Ascending aorta (tissue), 2 donors: Measurements from ENCODE around the gene LALBA. TPM values are rescaled to one million over a fixed set of nuclear protein-coding genes. Genes with fewer than 3 reads are reported as not detected.
"Not testable (repeated sequence)": the region's sequence is repeated elsewhere in the genome, so short reads cannot be mapped to it uniquely, and the experiment has no call there.

ENCODE experiments used
- DNase-seq, 2 donors: peaks; one replicate each; pipeline ENCODE4 v3.0.0-alpha.2; 2019; ENCODE audit warnings: low spot score in 2 of 2
- H3K27ac ChIP-seq, 2 donors: fragments of 200-600 bp; sonication (generic); one replicate each; pipeline ENCODE4 v1.5.1; 2016 to 2017; ENCODE audit warnings: mild to moderate bottlenecking in 1 of 2
- H3K27me3 ChIP-seq: fragments of 200-600 bp; sonication (generic); one replicate; pipeline ENCODE4 v1.5.1; 2017
- H3K36me3 ChIP-seq, 2 donors: fragments of 200-600 bp; sonication (generic); one replicate each; pipeline ENCODE4 v1.5.1; 2016
- H3K4me1 ChIP-seq, 2 donors: fragments of 200-600 bp; sonication (generic); one replicate each; pipeline ENCODE4 v1.5.1; 2016 to 2017; ENCODE audit warnings: mild to moderate bottlenecking in 1 of 2
- H3K4me3 ChIP-seq, 2 donors: fragments of 200-600 bp; sonication (generic); one replicate each; pipeline ENCODE4 v1.5.1; 2016 to 2017; ENCODE audit warnings: mild to moderate bottlenecking in 1 of 2
- H3K9me3 ChIP-seq, 2 donors: fragments of 200-600 bp; sonication (generic); one replicate each; pipeline ENCODE4 v1.5.1; 2016
- intact Hi-C: fragments of 100-400 bp; cut with DNase I; formaldehyde crosslinking; loops from one replicate; pipeline ENCODE4 v1.15.1; 2023
- total RNA-seq: library from RNA; depleted of rRNA; stranded (reverse); fragments of >200 nt; gene quantifications from one replicate; pipeline ENCODE4 v1.1.0, GENCODE V29; 2016
- TF ChIP-seq, protein P1 (sequence below), 3 experiments: fragments of 200-600 bp in 2 of 3; fragments of 450-650 bp in 1 of 3; sonication (generic) in 2 of 3; IDR thresholded peaks; one replicate each; pipeline ENCODE4 v1.5.1; 2016 to 2019; ENCODE audit warnings: antibody characterized with exemption in 3 of 3, mild to moderate bottlenecking in 1 of 3, moderate library complexity in 1 of 3

The LALBA gene
- total RNA-seq, 1 donor from 2014 or later, result not detected

DNA sequence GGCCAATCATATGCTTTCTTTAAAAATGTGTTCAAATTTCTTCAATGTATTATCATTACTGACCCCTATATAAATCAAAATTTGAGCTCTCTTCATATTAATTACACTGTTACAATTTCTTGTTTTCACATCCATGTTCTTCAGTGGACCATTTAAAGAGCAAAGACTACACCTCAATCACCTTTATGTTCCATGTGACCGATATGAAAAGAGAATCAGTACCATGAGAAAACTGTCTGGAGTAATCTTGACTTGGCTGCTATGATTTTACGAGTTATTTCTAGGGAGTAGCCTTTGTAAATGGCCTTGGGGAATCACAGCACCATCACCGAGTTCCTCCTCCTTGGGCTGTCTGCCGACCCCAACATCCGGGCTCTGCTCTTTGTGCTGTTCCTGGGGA is 44.5 kb downstream of the LALBA start, which contains the start of gene OR8S1:
TSS of gene OR8S1 (plus strand) at position 301 of the 400 bp plus-strand sequence. CDS start at position 301, 0 bp downstream.
- no peaks in the 10 kb centered on the region for H3K36me3 ChIP-seq
- no peak within 1 kb of the TSS for H3K27ac ChIP-seq
- no peak within 1 kb of the TSS for H3K4me3 ChIP-seq
- DNase-seq, result no peak
- H3K27me3 ChIP-seq, result no peaks in the 10 kb centered on the region
- no peaks in the 10 kb centered on the region for H3K4me1 ChIP-seq
- H3K9me3 ChIP-seq, result no peaks in the 10 kb centered on the region
- TF ChIP-seq, protein P1, sequence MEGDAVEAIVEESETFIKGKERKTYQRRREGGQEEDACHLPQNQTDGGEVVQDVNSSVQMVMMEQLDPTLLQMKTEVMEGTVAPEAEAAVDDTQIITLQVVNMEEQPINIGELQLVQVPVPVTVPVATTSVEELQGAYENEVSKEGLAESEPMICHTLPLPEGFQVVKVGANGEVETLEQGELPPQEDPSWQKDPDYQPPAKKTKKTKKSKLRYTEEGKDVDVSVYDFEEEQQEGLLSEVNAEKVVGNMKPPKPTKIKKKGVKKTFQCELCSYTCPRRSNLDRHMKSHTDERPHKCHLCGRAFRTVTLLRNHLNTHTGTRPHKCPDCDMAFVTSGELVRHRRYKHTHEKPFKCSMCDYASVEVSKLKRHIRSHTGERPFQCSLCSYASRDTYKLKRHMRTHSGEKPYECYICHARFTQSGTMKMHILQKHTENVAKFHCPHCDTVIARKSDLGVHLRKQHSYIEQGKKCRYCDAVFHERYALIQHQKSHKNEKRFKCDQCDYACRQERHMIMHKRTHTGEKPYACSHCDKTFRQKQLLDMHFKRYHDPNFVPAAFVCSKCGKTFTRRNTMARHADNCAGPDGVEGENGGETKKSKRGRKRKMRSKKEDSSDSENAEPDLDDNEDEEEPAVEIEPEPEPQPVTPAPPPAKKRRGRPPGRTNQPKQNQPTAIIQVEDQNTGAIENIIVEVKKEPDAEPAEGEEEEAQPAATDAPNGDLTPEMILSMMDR (IDR thresholded peaks at IDR 0.05), result no peak
- intact Hi-C loops, result no loop called here

DNA sequence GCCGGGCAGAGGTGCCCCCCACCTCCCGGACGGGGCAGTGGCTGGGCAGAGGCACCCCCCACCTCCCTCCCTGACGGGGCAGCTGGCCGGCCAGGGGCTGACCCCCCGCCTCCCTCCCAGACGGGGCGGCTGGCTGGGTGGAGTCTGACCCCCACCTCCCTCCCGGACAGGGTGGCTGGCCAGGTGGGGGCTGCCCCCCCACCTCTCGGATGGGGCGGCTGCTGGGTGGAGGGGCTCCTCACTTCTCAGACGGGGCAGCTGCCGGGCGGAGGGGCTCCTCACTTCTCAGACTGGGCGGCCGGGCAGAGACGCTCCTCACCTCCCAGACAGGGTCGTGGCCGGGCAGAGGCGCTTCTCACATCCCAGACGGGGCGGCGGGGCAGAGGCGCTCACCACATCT is 49.5 kb downstream of the LALBA start:
- H3K27me3 ChIP-seq, H3K4me3 ChIP-seq, H3K9me3 ChIP-seq, H3K4me1 ChIP-seq, intact Hi-C loops, H3K36me3 ChIP-seq, H3K27ac ChIP-seq, DNase-seq: not testable (repeated sequence)

Other genes with a start within 250 kb of the LALBA start
- 10.9 TPM for gene ZNF641, start 219.1 kb downstream of the LALBA start, total RNA-seq
- gene ANP32D, start 97.5 kb downstream of the LALBA start, total RNA-seq, result not detected
- gene C12orf54, start 87.5 kb downstream of the LALBA start, total RNA-seq, result not detected
- gene OR8S1, start 44.4 kb downstream of the LALBA start, total RNA-seq, result not detected
- gene KANSL2, start 112.2 kb upstream of the LALBA start, total RNA-seq, result 30.1 TPM
- 28.0 TPM for gene CCNT1, start 146.7 kb upstream of the LALBA start, total RNA-seq
- 65.0 TPM for gene ADCY6, start 219.0 kb upstream of the LALBA start, total RNA-seq
- gene CACNB3, start 248.4 kb upstream of the LALBA start, total RNA-seq, result 54.5 TPM